HepG2 (cell line): Measurements from ENCODE around the gene THAP3. TPM values are rescaled to one million over a fixed set of nuclear protein-coding genes. Genes with fewer than 3 reads are reported as not detected.

Experiments used
- BORCS8-MEF2B ChIP-seq: sonication (generic); formaldehyde crosslinking; IDR thresholded peaks from 2 replicates; pipeline ENCODE4 v1.8.0; 2022; ENCODE audit warnings: mild to moderate bottlenecking, missing genetic modification reagents
- CERS6 ChIP-seq: sonication (generic); formaldehyde crosslinking; IDR thresholded peaks from 2 replicates; pipeline ENCODE4 v1.5.0; 2020; ENCODE audit warnings: missing genetic modification reagents
- DDIT3 ChIP-seq: sonication (generic); formaldehyde crosslinking; IDR thresholded peaks from 2 replicates; pipeline ENCODE4 v1.4.0; 2020; ENCODE audit warnings: mild to moderate bottlenecking, missing genetic modification reagents
- FOXP4 ChIP-seq: sonication (generic); formaldehyde crosslinking; IDR thresholded peaks from 2 replicates; pipeline ENCODE4 v1.4.0; 2020; ENCODE audit warnings: missing genetic modification reagents
- HDAC2 ChIP-seq: sonication (generic); formaldehyde crosslinking; IDR thresholded peaks from 2 replicates; pipeline ENCODE4 v1.4.0; 2020; ENCODE audit warnings: missing genetic modification reagents
- IRF9 ChIP-seq: sonication (generic); formaldehyde crosslinking; IDR thresholded peaks from 2 replicates; pipeline ENCODE4 v1.8.0; 2022; ENCODE audit warnings: missing genetic modification reagents, mild to moderate bottlenecking, borderline replicate concordance
- KMT2A ChIP-seq: sonication (generic); formaldehyde crosslinking; IDR thresholded peaks from 2 replicates; pipeline ENCODE4 v1.4.0; 2020; ENCODE audit warnings: missing genetic modification reagents
- MIXL1 ChIP-seq: IDR thresholded peaks from 2 replicates; pipeline ENCODE4 v1.6.1; 2016
- MXD4 ChIP-seq: IDR thresholded peaks from 2 replicates; pipeline ENCODE4 v1.6.1; 2016; ENCODE audit warnings: mild to moderate bottlenecking, missing biosample characterization, missing genetic modification reagents
- NCOA2 ChIP-seq: sonication (generic); formaldehyde crosslinking; IDR thresholded peaks from 2 replicates; pipeline ENCODE4 v1.8.0; 2022; ENCODE audit warnings: inconsistent platforms
- NR2C2 ChIP-seq: sonication (generic); formaldehyde crosslinking; IDR thresholded peaks from 2 replicates; pipeline ENCODE4 v1.4.0; 2020; ENCODE audit warnings: missing genetic modification reagents, mild to moderate bottlenecking, moderate library complexity, borderline replicate concordance
- PCBP1 ChIP-seq: fragments of 200-400 bp; formaldehyde crosslinking; IDR thresholded peaks from 2 replicates; pipeline ENCODE4 v1.6.1; 2017; ENCODE audit warnings: mild to moderate bottlenecking, low read depth, low read length, borderline replicate concordance
- POLR2A ChIP-seq, 2 experiments: IDR thresholded peaks; 2 replicates each; pipeline ENCODE4 v1.6.1; 2011; ENCODE audit warnings: low read depth in 2 of 2, low read length in 2 of 2, mild to moderate bottlenecking in 1 of 2, moderate library complexity in 1 of 2; ENCODE audit not compliant: insufficient read depth in 1 of 2
- PTBP1 ChIP-seq: fragments of 200-400 bp; formaldehyde crosslinking; IDR thresholded peaks from 2 replicates; pipeline ENCODE4 v1.6.1; 2018; ENCODE audit warnings: low read length, low read depth; ENCODE audit not compliant: poor library complexity, severe bottlenecking
- SMAD3 ChIP-seq: sonication (generic); formaldehyde crosslinking; IDR thresholded peaks from 2 replicates; pipeline ENCODE4 v1.4.0; 2020; ENCODE audit warnings: missing genetic modification reagents
- SMC3 ChIP-seq: IDR thresholded peaks from 2 replicates; pipeline ENCODE4 v1.6.1; 2011; ENCODE audit warnings: low read length, improper control_type of control experiment
- SP140L ChIP-seq: sonication (generic); formaldehyde crosslinking; IDR thresholded peaks from 2 replicates; pipeline ENCODE4 v1.4.0; 2020; ENCODE audit warnings: missing genetic modification reagents, borderline replicate concordance
- SP4 ChIP-seq: sonication (generic); formaldehyde crosslinking; IDR thresholded peaks from 2 replicates; pipeline ENCODE4 v1.8.1; 2023; ENCODE audit warnings: mild to moderate bottlenecking, missing genetic modification reagents
- TRAFD1 ChIP-seq: sonication (generic); formaldehyde crosslinking; IDR thresholded peaks from 2 replicates; pipeline ENCODE4 v1.5.1; 2020; ENCODE audit warnings: missing genetic modification reagents, mild to moderate bottlenecking, borderline replicate concordance
- ZBTB3 ChIP-seq: sonication (generic); formaldehyde crosslinking; IDR thresholded peaks from 2 replicates; pipeline ENCODE4 v1.4.0; 2020; ENCODE audit warnings: low read depth, mild to moderate bottlenecking, moderate library complexity, missing genetic modification reagents, borderline replicate concordance
- ZNF235 ChIP-seq: sonication (generic); formaldehyde crosslinking; IDR thresholded peaks from 2 replicates; pipeline ENCODE4 v1.8.1; 2023; ENCODE audit warnings: mild to moderate bottlenecking, missing genetic modification reagents, borderline replicate concordance
- ZNF430 ChIP-seq: sonication (generic); formaldehyde crosslinking; IDR thresholded peaks from 2 replicates; pipeline ENCODE4 v1.9.0; 2021; ENCODE audit warnings: mild to moderate bottlenecking, missing genetic modification reagents
- ZNF468 ChIP-seq: sonication (generic); formaldehyde crosslinking; IDR thresholded peaks from 2 replicates; pipeline ENCODE4 v1.8.0; 2022; ENCODE audit warnings: mild to moderate bottlenecking, moderate library complexity, missing genetic modification reagents
- ZNF562 ChIP-seq: sonication (generic); formaldehyde crosslinking; IDR thresholded peaks from 2 replicates; pipeline ENCODE4 v1.8.0; 2022; ENCODE audit warnings: missing genetic modification reagents, borderline replicate concordance
- ZNF644 ChIP-seq: IDR thresholded peaks from 2 replicates; pipeline ENCODE4 v1.6.1; 2016; ENCODE audit warnings: low read depth
- polyA plus RNA-seq, 8 experiments: library from polyadenylated mRNA; depleted of rRNA in 3 of 8; stranded (reverse) in 7 of 8; unstranded in 1 of 8; fragments of >200 nt; fragmentation: Illumina TruSeq in 4 of 8; extraction: Trizol in 4 of 8; gene quantifications; 2 replicates each; pipeline versions ENCODE4 v1.2.1 to v1.2.3, GENCODE V29; 2011 to 2016; ENCODE audit warnings: low read depth in 4 of 8, missing spikeins in 1 of 8, mixed read lengths in 1 of 8; ENCODE audit not compliant: insufficient read depth in 1 of 8
- total RNA-seq, 5 experiments: library from RNA; depleted of rRNA; stranded (reverse); fragments of >200 nt; fragmentation: Illumina TruSeq; extraction: Trizol; gene quantifications; 2 replicates each; pipeline ENCODE4 v1.2.3, GENCODE V29; 2016; ENCODE audit warnings: low read depth in 1 of 5

THAP3 gene
- total and polyA plus RNA-seq, 2 of the 13 experiments (the other 11 are each of a cell fraction or from before 2014, with no cell fraction given), result 10.3 to 14.9 TPM

- TF ChIP-seq FOXP4 (CRISPR knock-in tag), result 0 out of 2 replicates have a peak, but pooled peaks have one; percentile 36
- no peak for TF ChIP-seq SP140L (CRISPR knock-in tag)
- TF ChIP-seq CERS6 (CRISPR knock-in tag), result no peak
- no peak for TF ChIP-seq ZNF644 (CRISPR knock-in tag)
- TF ChIP-seq PTBP1, result no peak
- peak; percentile 42 for TF ChIP-seq HDAC2
- TF ChIP-seq SMC3, result no peak
- no peak for TF ChIP-seq ZNF468
- no peak for TF ChIP-seq ZNF430 (CRISPR knock-in tag)
- TF ChIP-seq IRF9, result 0 out of 2 replicates have a peak, but pooled peaks have one; percentile 15
- no peak for TF ChIP-seq PCBP1
- TF ChIP-seq NR2C2, result peak; percentile 30; the same call in 1 of the 2 replicates
- no peak for TF ChIP-seq ZNF235 (CRISPR knock-in tag)
- TF ChIP-seq TRAFD1 (CRISPR knock-in tag), result no peak
- peak in 1 of 2 experiments; percentile 68; a peak in 2 of 4 replicates for TF ChIP-seq POLR2A (IDR thresholded peaks at IDR 0.05; ENCODE audit: insufficient read depth in 1 of 2, low read depth in 2 of 2, low read length in 2 of 2)
- TF ChIP-seq SP4 (CRISPR knock-in tag), result 0 out of 2 replicates have a peak, but pooled peaks have one; percentile 11
- no peak for TF ChIP-seq DDIT3 (CRISPR knock-in tag)
- TF ChIP-seq MXD4, result no peak
- no peak for TF ChIP-seq SMAD3 (CRISPR knock-in tag)
- no peak for TF ChIP-seq KMT2A (CRISPR knock-in tag)
- no peak for TF ChIP-seq BORCS8-MEF2B (CRISPR knock-in tag)
- no peak for TF ChIP-seq ZNF562
- no peak for TF ChIP-seq NCOA2 (CRISPR knock-in tag)
- no peak for TF ChIP-seq ZBTB3
- TF ChIP-seq MIXL1 (CRISPR knock-in tag), result no peak
Measured at GRCh38 chr1:6601049-6601922, 23.4 kb upstream of the THAP3 start (continued).
